ENCODE measurements around the gene FLNB.
"Not testable (repeated sequence)": the region's sequence is repeated elsewhere in the genome, so short reads cannot be mapped to it uniquely, and the experiment has no call there.

FLNB gene

DNA sequence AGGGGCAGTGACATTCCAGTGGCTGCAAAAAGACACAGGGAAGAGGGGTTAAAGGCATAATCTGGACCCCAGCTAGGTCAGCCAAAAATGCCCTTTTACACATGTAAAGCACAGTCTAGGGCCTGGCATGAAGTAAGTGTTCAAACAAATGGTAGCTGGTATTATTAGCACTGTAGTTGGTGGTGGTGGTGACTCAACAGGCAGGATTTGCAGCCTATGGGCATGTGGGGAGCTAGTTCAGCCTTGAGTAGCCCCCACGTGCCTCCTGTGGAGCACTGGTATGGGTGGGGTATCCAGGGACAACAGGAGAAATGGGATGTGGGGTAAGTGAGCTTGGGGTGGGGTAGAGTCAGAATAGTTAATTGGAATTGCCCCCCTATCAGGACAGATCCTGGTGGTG, 175.0 kb downstream of the FLNB start:
- no peak for DNase-seq

DNA sequence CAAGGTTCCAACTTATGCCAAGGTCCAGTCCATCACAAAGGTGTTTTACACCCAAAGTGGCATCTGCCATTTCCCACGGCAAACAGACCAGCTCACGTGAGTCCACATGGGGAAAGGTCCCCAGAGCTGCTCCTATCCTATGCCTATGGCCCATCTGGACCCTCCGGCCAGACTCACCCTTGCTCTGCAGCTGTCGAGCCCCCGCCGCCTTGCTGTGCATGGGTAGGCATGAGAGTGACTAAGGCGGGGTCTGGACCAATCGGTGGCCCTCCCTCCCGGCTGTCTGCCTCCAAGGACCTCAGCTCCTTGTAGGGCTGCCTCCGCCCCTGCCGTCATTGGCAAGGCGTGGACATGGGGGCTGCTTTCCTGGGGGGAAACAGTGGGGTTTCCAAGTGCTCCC, 175.7 kb downstream of the FLNB start:
- no peak for DNase-seq

GRCh38 chr3:58184309-58184981, 176.2 kb downstream of the FLNB start:
- no peak for DNase-seq

DNA sequence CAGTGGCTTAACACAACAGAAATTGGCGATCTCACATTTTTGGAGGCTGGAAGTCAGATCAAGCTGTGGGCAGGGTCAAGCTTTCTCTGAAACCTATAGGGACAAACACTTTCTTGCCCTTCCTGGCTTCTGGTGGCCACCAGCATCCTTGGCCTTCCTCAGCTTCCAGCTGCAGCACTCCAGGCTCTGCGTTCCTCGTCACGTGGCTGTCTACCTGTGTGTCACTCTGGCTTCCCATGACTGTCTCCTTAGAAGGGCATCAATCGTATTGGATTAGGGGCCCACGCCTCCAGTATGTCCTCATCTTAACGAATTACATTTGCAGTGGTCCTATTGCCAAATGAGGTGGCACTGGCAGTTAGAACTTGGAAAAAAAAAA, 176.7 kb downstream of the FLNB start:
- no peak for DNase-seq

DNA sequence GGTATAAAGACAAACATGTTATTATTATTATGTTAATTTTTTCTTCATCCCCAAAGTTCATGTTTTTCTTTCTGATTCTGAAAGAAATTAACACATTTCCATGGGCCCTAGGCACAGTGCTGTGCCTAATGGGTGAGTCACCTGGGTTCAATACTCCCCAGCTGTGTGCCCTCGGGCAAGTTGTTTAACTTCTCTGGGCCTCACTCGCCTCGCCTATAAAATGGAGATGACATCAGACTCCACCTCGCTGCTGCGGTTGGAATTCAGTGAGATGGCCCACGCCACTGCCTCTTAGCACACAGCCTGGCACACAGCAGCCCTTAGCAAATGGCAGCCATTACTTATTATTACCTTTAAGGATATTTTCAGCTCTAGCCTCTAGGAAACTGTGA, 179.9 kb downstream of the FLNB start:
- no peak for DNase-seq

DNA sequence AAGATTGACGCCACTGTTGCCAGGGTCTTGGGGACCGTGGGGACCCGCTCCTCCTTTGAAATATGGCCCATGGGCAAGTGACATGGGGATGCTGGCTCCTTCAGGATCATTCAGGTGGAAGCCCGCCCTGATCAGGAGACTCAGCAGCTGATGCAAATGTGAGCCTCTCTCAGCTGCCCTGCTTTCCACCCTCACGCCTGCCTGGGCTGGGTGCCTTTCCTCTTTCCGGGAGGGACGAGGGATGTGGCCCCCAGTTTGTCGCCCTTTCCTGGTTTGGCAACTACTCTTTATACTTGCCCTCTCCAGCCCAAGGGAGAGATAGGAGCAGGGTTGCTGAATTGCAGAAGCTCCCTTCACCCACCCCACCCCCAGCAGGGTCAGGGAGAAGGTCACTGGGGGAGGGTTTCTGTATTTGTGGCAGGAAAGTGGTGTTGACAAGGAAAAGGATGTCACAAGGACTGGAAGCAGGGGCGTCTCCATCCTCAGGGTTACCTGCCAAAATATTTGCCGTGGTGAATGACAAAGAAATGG, 180.8 kb downstream of the FLNB start:
- DNase-seq = no peak

GRCh38 chr3:58189691-58190090, 181.5 kb downstream of the FLNB start:
- no peak for DNase-seq

DNA sequence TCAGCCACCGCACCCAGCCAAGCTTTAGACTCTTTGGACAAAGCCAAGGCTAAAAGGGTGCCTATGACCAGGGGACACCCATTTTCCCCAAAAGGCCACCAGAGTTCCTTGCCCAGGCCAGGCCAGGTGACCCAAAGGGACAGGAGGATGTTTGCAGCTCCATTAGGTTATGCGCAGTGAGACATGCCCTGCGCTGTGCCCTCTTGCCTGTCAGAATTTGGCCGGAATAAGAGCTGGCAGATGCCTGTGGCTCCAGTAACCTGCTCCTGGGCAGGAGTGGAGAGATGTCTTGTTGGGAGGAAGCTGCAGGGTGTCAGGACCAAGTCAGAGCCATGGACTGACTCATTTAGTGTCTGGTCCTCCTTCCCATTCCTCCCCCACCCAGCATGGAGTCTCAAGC, 182.1 kb downstream of the FLNB start:
- no peak for DNase-seq

DNA sequence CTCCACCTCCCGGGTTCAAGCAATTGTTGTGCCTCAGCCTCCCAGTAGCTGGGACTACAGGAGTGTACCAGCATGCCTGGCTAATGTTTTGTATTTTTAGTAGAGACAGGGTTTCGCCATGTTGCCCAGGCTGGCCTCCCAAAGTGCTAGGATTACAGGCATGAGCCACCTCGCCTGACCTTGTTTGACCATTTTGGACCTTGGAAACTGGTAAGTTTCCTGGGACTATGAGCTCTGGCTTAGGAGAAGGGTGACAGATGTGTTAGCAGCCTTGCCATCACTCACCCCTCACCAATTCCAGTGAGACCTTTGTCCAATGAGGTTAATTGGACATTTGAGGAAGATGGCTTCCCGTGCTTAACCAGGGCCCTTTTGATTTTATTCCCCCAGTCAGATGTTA, 182.7 kb downstream of the FLNB start:
- no peak for DNase-seq

- no peak for DNase-seq
Observed at GRCh38 chr3:58191361-58191991, 183.3 kb downstream of the FLNB start.

- no peak for DNase-seq
Observed at GRCh38 chr3:58192069-58192468, 183.8 kb downstream of the FLNB start.

DNA sequence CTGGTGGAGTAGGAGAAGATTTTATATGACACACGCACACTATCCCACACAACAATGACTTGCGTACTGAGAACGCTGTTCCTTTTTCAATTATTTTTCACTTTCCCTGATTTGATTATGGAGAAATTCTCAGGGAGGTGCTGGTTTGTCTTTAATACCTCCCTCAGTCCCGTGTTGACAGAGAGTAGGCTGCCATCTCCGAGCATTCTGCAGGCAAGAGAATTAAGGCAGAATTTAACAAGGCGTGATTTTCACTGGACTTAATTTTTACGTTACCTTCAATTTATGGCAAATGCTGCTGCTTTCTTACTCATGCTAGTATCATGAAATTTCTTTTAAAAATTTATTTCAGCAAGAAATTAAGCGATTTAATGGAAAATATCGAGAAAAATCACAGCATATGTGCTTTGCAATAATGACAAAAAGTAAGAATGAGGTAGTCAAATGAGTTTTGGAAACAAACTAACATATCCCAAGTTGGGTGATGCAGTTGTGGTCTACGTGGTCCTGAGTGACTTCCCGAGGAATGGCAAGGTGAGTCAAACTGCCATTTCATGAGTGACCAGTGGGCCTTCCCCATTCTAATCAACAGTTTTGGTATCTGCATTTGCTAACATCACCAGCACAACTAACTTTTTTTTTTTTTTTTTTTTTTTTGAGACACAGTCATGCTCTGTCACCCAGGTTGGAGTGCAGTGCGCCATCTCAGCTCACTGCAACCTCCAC, 185.6 kb downstream of the FLNB start:
- no peak for DNase-seq

DNA sequence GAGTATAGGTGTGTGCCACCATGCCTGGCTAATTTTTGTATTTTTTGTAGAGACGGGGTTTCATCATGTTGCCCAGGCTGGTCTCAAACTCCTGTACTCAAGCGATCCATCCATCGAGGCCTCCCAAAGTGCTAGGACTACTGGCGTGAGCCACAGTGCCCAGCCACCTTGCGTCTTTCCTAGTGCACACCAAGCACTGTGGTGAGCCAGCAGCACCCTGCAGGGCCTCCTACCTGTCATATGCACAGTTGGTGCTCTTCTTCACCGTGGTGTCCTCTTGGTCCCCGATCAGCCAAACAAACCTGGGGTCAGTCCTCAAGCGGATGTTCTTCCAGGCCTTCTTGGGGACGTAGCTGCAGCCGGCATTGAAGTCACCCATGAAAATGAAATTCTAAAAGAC, 189.4 kb downstream of the FLNB start:
- no peak for DNase-seq

GRCh38 chr3:58198362-58198761, 190.1 kb downstream of the FLNB start:
- DNase-seq = no peak

DNA sequence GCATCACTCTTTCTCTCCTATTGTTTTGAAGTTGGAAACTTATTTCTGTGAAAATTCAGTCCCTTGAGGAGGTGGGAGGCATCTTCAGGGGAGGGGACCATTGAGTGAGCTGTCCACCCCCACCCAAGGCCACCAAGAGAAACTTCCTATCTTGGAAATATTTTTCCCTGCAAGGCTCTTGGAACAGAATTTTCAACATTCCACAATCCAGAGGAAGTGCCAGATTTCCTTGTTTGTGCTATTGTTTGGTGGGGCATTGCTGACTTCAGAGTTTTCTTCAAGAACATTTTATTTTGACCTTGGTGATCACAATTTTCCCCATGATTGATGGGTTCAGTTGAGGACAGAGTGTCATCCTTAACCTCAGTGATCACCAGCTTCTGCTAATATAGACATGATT, 190.6 kb downstream of the FLNB start:
- no peak for DNase-seq

GRCh38 chr3:58200121-58200709, 192.0 kb downstream of the FLNB start:
- DNase-seq = no peak

- DNase-seq = peak; percentile 52
Observed at GRCh38 chr3:58200846-58201355, 192.7 kb downstream of the FLNB start.

GRCh38 chr3:58201451-58201850, 193.2 kb downstream of the FLNB start:
- not testable (repeated sequence) for DNase-seq

GRCh38 chr3:58202917-58203360, 194.7 kb downstream of the FLNB start:
- DNase-seq = no peak

DNA sequence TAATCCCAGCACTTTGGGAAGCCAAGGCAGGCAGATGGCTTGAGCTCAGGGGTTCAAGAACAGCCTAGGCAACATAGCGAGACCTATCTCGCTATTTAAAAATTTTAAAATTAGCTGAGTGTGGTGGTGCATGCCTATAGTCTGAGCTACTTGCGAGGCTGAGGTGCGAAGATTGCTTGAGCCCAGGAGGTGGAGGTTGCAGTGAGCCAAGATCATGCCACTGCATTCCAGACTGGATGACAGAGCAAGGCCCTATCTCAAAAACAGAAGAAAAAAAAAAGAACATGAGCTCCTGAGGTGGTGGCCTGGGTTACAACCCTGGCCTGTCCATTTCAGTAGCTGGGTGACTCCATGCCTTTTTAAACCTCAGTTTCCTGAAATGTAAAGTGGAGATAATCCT, 195.3 kb downstream of the FLNB start:
- no peak for DNase-seq

DNA sequence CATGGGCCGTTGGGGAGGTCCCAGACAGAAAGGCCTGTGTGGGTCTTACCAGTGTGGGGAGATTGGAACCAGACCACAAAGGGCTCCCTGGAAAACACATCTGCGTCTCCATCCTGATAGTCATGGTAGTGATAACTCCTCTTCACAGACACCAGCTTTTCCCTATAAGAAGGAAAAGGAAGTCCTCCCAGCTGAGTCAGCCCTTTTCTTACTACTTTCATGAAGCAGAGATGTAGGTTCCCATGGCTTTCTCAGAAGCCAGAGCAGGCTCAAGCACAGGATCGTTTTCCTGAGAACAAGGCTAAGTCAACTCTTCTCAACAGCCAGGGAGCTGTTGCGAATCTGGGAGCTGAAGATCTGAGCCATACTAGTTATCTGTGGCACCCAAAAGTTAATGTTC, 196.5 kb downstream of the FLNB start:
- no peak for DNase-seq

GRCh38 chr3:58205981-58206380, 197.8 kb downstream of the FLNB start:
- no peak for DNase-seq

All from right kidney (tissue), 1 donor.